Measurements from ENCODE around the gene FARP1. TPM values are rescaled to one million over a fixed set of nuclear protein-coding genes. Genes with fewer than 3 reads are reported as not detected.

The FARP1 gene
- total RNA-seq, 4 donors from 2014 or later, result 13.1 to 71.2 (median 46.6) TPM

- Histone ChIP-seq H3K27ac (no peak overlapping the region), H3K4me3 (no peak overlapping the region), H3K9me3 (no peaks in the 10 kb centered on the region), H3K36me3 (no peaks in the 10 kb centered on the region), H3K27me3 (no peaks in the 10 kb centered on the region), H3K4me1 (no peaks in the 10 kb centered on the region)
- no peak for DNase-seq
- TF ChIP-seq POLR2A (IDR thresholded peaks at IDR 0.05), result no peak
- TF ChIP-seq, protein P1, sequence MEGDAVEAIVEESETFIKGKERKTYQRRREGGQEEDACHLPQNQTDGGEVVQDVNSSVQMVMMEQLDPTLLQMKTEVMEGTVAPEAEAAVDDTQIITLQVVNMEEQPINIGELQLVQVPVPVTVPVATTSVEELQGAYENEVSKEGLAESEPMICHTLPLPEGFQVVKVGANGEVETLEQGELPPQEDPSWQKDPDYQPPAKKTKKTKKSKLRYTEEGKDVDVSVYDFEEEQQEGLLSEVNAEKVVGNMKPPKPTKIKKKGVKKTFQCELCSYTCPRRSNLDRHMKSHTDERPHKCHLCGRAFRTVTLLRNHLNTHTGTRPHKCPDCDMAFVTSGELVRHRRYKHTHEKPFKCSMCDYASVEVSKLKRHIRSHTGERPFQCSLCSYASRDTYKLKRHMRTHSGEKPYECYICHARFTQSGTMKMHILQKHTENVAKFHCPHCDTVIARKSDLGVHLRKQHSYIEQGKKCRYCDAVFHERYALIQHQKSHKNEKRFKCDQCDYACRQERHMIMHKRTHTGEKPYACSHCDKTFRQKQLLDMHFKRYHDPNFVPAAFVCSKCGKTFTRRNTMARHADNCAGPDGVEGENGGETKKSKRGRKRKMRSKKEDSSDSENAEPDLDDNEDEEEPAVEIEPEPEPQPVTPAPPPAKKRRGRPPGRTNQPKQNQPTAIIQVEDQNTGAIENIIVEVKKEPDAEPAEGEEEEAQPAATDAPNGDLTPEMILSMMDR (IDR thresholded peaks at IDR 0.05), result no peak
- intact Hi-C loops (cut with DNase I; ENCODE audit: low total_unique reads), result no loop called here
Measured at GRCh38 chr13:98343461-98343860, 200.6 kb downstream of the FARP1 start.

DNA sequence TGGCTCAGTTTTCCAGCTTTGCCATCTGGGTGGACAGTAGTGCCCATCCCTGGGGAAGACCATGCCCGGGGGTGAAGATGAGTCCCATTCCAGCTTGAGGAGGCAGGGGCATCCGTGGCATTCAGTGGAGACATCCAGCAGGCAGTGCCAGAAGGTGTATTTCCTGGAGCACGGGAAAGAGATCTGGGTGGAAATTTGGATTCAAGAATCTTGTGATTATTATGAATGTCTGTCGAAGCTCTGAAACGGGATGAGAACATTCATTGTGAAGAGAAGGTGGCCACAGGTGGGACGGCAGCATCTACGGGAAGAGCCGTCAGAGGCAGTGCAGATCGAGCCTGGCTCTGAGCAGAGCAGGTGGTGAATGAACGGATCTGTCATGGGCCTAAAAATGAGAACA, 201.5 kb downstream of the FARP1 start:
- H3K27ac ChIP-seq, result no peak overlapping the region
- H3K4me1 ChIP-seq, result no peaks in the 10 kb centered on the region
- H3K27me3 ChIP-seq, result no peaks in the 10 kb centered on the region
- intact Hi-C loops (cut with DNase I; ENCODE audit: low total_unique reads), result no loop called here
- H3K36me3 ChIP-seq, result no peaks in the 10 kb centered on the region
- TF ChIP-seq, protein P1 (IDR thresholded peaks at IDR 0.05), result no peak
- TF ChIP-seq POLR2A (IDR thresholded peaks at IDR 0.05), result no peak
- no peaks in the 10 kb centered on the region for H3K9me3 ChIP-seq
- H3K4me3 ChIP-seq, result no peak overlapping the region
- no peak for DNase-seq

DNA sequence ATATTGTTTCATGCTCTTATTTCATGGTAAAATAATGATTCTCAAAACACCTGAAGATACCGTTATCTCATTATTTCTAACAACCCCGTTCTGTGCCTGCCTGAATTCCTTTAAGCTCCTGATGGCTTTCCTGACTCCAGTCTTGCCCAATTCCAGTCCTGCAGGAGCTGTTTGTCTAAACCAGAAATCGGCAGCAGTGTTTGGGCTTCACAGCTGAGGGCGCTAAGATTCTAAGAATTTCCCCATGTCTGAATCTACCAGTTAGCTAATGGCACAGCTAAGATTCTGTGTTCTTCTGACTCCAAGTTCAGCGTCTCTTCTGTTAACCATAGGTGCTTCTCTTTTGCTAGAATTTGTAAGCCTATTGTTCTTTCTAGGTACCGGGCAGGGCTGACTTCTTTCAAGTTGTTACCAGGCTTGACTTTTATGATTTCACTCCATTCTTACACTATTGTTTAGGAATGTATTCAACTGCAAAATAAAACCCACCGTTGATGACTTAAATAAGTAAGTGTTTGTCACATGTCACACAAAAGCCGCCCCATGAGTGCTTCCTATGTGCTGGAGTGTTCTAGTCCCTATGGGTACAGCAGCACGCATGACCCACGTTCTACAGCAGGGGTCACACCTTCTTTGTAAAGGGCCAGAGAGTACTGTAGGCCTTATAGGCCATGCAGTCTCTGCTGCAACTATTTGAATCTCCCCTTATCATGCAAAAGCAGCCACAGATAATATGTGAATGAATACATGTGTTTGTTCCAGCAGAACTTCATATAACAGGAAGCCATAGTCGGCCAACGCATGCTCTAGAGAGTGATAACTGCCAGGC, 202.4 kb downstream of the FARP1 start:
- Histone ChIP-seq H3K9me3 (no peaks in the 10 kb centered on the region), H3K27me3 (no peaks in the 10 kb centered on the region), H3K4me1 (no peaks in the 10 kb centered on the region), H3K36me3 (no peaks in the 10 kb centered on the region), H3K27ac (no peak overlapping the region), H3K4me3 (no peak overlapping the region)
- TF ChIP-seq POLR2A (IDR thresholded peaks at IDR 0.05), result no peak
- TF ChIP-seq, protein P1 (IDR thresholded peaks at IDR 0.05), result no peak
- no peak for DNase-seq
- intact Hi-C loops (cut with DNase I; ENCODE audit: low total_unique reads), result no loop called here

DNA sequence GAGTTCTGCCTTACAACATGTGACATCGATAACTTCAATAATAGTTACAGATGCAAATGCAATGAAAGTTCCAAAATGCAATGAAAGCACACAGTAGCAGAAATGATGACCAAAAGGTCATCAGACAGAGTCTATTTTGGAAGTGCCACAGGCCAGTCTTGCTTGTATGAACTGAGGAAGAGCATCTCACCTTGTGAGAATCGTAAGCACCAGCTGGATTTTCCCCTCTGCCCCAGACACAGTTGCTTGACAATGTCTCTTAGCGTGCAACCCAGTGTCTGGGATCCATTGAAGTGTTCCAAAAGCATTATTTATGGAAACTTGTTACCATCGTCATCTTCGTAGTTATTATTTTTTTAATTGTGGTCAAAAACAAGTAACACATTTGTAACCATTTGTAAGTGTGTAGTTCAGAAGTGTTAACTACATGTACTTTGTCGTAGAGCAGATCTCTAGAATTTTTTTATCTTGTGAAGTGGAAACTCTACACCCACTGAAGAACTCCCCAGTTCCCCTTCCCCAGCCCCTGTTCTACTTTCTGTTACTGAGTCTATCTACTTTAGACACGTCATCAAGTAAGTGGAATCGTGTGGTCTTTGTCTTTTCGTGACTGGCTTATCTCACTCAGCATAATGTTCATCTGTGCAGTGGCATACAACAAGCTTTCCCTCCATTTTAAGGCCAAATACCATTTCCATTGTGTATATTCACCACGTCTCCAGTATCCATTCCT, 204.2 kb downstream of the FARP1 start:
- Histone ChIP-seq H3K4me1 (no peaks in the 10 kb centered on the region), H3K4me3 (no peak overlapping the region), H3K9me3 (no peaks in the 10 kb centered on the region), H3K27ac (no peak overlapping the region), H3K27me3 (no peaks in the 10 kb centered on the region), H3K36me3 (no peaks in the 10 kb centered on the region)
- intact Hi-C loops (cut with DNase I; ENCODE audit: low total_unique reads), result no loop called here
- TF ChIP-seq POLR2A (IDR thresholded peaks at IDR 0.05), result no peak
- TF ChIP-seq, protein P1 (IDR thresholded peaks at IDR 0.05), result no peak
- DNase-seq, result no peak

DNA sequence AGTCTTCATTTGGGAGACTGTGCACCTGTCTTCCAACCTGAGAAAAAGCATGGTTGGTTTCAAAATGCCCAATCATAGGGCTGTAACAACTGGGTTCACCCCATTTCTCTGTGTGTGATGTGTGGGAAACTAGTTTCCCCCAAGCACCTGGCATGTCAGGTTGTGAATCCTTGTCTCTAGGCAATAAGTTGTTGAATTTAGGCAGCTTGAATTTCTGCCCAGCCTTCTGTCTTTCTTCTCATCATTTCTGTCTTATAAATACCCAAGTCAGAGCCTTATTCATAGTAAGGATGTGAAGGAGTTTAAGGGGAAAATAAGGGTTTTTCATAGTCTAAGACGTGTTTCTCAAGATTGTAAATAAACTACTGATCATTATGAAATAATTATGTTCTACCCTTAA, 204.9 kb downstream of the FARP1 start:
- no peaks in the 10 kb centered on the region for H3K36me3 ChIP-seq
- intact Hi-C loops (cut with DNase I; ENCODE audit: low total_unique reads), result no loop called here
- H3K27me3 ChIP-seq, result no peaks in the 10 kb centered on the region
- no peak overlapping the region for H3K27ac ChIP-seq
- H3K4me1 ChIP-seq, result no peaks in the 10 kb centered on the region
- no peaks in the 10 kb centered on the region for H3K9me3 ChIP-seq
- no peak for DNase-seq
- TF ChIP-seq, protein P1 (IDR thresholded peaks at IDR 0.05), result no peak
- no peak for TF ChIP-seq POLR2A (IDR thresholded peaks at IDR 0.05)
- H3K4me3 ChIP-seq, result no peak overlapping the region
